Erythroblast (primary cell): ENCODE results near the gene PLD5.

ENCODE experiments used
- GATA1 ChIP-seq: IDR thresholded peaks from 2 replicates; pipeline ENCODE4 v1.6.1; 2011; ENCODE audit warnings: low read depth, mild to moderate bottlenecking, control low read depth, low read length, moderate library complexity
- POLR2A ChIP-seq: IDR thresholded peaks from 2 replicates; pipeline ENCODE4 v1.6.1; 2011; ENCODE audit warnings: mild to moderate bottlenecking, low read length

DNA sequence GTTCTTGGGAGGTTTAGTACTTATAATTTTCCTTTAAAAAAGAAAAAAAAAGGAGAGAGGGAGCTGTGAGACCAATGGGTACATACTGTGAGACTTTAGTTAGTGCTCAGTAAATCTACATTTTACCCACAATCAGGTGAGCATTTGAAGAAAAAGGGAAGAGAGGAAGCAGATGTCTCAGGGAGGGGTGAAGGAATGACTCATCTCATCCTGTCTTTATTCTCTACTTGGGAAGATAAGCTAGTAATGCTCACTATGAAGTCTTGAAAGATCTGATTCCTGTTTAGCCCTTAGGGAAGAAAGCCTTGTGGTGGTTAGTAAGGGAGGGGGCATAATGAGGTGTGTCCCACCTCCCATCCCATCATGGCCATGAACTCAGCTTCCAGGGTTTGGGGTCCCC, 112.6 kb downstream of the PLD5 start:
- TF ChIP-seq POLR2A = no peak
- TF ChIP-seq GATA1 = no peak
